SH-SY5Y (cell line): ENCODE results near the gene CYSTM1.

Experiments
- GATA2 ChIP-seq: IDR thresholded peaks from 2 replicates; pipeline ENCODE4 v1.6.1; 2011; ENCODE audit warnings: mild to moderate bottlenecking, low read depth, low read length
- GATA3 ChIP-seq: IDR thresholded peaks from 2 replicates; pipeline ENCODE4 v1.6.1; 2011; ENCODE audit warnings: low read depth, mild to moderate bottlenecking, low read length, moderate library complexity

GRCh38 chr5:140286424-140286823, 111.4 kb downstream of the CYSTM1 start:
- TF ChIP-seq GATA2, result no peak
- no peak for TF ChIP-seq GATA3
